GM12864 (cell line): Measurements from ENCODE around the gene FAM241A.
"Not testable (repeated sequence)": the region's sequence is repeated elsewhere in the genome, so short reads cannot be mapped to it uniquely, and the experiment has no call there.

Experiments used
- DNase-seq: peaks from one replicate; pipeline ENCODE4 v3.0.0-alpha.2; 2011; ENCODE audit warnings: low read depth
- H3K4me3 ChIP-seq: 2 replicates; pipeline ENCODE4 v1.5.1; 2011; ENCODE audit warnings: mild to moderate bottlenecking, low read depth, low read length, control low read depth
- TF ChIP-seq, protein P1 (sequence below): IDR thresholded peaks from 2 replicates; pipeline ENCODE4 v1.5.1; 2011; ENCODE audit warnings: low read depth, mild to moderate bottlenecking, moderate library complexity, low read length, control low read depth, inconsistent platforms; ENCODE audit errors: missing control alignments

Gene FAM241A

DNA sequence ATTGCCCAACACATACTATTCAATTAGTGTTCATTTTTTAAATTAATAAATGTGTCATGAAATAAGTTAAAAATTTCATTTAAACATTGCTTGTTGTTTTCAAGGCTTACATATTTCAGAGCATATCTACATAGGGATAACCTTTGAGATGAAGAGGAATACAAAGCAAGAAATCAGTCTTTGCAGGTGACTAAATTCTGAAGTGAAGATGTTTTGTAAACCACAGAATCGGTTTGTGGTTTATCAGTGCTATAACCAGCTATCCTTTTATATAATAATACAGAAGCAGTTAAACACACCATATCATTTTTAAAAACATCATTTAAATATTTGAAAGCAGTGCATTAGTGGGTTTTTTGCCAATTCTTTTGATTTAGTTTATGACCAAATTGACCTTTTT lies 26.9 kb downstream of the FAM241A start:
- no peak overlapping the region for H3K4me3 ChIP-seq
- TF ChIP-seq, protein P1, sequence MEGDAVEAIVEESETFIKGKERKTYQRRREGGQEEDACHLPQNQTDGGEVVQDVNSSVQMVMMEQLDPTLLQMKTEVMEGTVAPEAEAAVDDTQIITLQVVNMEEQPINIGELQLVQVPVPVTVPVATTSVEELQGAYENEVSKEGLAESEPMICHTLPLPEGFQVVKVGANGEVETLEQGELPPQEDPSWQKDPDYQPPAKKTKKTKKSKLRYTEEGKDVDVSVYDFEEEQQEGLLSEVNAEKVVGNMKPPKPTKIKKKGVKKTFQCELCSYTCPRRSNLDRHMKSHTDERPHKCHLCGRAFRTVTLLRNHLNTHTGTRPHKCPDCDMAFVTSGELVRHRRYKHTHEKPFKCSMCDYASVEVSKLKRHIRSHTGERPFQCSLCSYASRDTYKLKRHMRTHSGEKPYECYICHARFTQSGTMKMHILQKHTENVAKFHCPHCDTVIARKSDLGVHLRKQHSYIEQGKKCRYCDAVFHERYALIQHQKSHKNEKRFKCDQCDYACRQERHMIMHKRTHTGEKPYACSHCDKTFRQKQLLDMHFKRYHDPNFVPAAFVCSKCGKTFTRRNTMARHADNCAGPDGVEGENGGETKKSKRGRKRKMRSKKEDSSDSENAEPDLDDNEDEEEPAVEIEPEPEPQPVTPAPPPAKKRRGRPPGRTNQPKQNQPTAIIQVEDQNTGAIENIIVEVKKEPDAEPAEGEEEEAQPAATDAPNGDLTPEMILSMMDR: no peak
- DNase-seq: no peak

DNA sequence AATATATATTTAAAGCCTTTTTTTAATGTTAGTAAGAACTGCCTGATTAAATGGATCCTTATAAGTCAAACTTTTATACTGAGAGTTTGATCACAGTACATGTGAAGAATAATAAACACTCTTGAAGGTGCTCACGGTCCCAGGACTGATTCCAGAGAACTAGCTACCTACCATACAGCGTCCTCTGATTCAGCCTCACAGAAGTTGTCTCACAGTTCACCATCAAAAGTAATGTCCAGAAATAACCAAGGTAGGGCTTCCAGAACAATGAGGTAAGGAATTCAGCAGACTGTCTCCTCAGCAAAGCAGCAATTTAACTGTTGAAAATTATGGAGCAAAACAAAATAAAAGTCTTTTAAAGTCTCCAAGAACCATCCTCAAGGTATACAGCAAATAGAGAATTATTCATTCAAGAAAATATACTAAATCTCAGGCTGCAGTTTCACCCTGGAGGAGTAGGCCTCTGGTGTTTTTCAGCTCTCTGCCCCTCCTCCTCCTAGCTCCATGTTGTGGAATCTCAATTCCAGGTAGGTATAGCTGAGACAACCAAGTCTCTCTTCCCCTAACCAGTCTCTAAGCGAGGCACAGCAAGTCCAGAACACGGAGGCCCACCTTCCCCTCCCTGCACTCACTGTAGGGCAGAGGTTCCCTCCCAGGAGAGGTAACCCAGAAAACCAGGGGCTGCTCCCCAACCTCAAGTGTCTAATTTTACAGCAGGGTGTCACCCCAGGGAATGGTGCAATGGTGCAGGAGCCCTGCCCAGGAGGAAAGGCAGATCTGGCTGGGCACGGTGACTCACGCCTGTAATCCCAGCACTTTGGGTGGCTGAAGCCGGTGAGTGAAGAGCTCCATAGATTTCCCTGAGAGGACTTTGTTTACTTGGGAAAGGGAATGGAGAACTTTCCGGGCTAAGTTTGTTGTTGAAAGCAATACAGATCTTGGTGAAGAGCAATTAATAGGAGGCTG lies 28.6 kb downstream of the FAM241A start:
- no peak for DNase-seq
- H3K4me3 ChIP-seq: no peak overlapping the region
- TF ChIP-seq, protein P1: no peak

DNA sequence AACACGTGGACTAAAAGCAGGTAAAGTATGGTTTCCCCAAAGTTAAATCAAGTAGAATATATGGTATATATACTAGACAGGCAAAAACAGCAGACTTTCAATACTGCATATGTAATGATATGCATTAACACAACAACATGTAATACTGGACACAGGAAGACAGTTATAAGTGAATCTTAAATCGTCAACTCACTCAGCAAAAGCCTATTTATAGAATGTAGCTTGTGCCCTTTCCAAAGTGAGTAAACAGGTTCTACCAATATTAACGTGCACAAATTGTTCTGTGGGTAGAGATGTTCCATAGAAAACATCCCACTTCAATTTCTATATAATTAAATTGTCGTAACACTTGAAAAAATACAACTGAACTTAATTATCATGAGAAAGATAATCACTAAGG lies 30.6 kb downstream of the FAM241A start:
- no peak for DNase-seq
- TF ChIP-seq, protein P1: no peak
- no peak overlapping the region for H3K4me3 ChIP-seq

DNA sequence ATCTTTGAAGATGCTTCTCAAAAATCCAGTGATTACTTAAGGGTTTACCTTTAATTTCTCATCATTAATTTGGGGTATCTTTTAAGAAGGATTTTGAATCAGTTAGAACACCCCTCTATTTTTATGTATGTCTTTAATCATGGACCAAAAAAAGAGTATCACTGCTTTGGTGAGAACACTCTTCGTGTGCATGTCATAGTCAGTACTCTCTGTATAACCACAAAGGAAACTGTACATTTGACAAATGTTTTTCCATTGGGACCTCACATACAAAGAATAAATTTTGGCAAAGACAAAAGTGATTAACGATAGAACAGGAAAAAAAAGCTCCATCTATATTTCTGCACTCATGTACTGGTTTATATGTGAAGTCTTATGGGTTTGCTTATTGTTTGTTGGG lies 31.3 kb downstream of the FAM241A start:
- DNase-seq: no peak
- H3K4me3 ChIP-seq: no peak overlapping the region
- TF ChIP-seq, protein P1: no peak

DNA sequence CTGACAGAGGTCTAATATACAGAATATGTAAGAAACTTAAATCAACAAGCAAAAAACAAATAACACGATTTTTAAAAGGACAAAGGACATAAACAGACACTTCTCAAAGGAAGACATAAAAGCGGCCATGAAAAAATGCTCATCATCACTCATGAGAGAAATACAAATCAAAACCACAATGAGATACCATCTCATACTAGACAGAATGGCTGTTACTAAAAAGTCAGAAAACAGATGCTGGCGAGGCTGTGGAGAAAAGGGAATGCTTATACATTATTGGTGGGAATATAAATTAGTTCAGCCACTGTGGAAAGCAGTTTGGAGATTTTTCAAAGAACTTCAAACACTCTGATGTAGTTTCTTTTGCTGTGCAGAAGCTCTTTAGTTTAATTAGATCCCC lies 33.5 kb downstream of the FAM241A start:
- not testable (repeated sequence) for DNase-seq

DNA sequence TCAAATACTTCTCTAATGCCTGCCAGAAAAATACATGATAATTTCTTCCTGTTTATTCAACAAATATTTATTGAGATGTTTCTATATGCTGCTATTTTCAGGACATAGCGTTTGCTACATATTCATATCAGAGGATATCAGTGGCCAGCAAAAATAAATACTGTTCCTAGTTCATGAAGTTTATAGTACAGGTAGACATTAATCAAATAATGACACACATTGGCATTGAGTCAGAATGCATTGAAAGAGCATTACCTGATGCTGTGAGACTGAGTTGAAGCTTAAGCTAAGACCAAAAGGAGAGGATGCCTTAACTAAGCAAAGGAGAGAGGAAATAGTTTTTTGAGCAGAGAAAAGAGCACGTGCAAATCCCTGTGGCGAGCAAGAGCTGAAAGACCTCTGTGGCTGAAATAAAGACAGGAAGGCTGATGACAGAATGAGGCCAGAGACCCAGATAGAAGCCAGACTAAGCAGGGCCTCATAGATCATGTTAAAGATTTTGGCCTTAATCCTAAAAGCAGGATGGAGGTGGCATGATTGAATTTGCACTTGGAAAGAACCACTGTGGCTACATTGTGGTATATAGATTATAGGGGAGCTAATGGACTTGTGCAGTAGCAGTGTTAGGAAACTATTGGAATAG lies 36.2 kb downstream of the FAM241A start:
- TF ChIP-seq, protein P1: no peak
- H3K4me3 ChIP-seq: no peak overlapping the region
- no peak for DNase-seq

More for the DNA sequence above, 33.5 kb downstream of the FAM241A start:
- H3K4me3 ChIP-seq: not testable (repeated sequence)

DNA sequence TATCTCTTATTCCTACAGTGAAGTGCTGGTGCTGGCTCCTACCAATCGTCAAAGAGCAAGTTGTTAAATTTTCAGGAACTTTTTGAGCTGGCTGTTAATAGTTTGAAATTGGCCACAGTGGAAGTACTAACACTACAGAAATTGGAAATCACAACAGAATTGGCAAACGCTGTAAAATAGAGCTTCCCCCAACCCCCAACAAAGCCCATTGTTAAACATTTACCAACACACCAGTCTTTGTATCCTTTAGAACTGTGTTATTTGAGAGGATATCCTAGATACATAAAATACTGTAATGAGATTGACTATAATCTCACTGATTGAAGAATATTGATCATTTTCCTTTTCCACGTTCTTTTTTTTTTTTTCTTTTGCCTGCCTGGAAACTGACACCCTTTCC lies 37.4 kb downstream of the FAM241A start:
- no peak overlapping the region for H3K4me3 ChIP-seq
- no peak for DNase-seq
- TF ChIP-seq, protein P1: no peak
